HepG2 (cell line): ENCODE results near the gene SLC17A8. TPM values are rescaled to one million over a fixed set of nuclear protein-coding genes. Genes with fewer than 3 reads are reported as not detected.

Experiments used
- ATF3 ChIP-seq: sonication (generic); formaldehyde crosslinking; IDR thresholded peaks from 2 replicates; pipeline ENCODE4 v1.4.0; 2020; ENCODE audit warnings: missing genetic modification reagents
- BRF2 ChIP-seq: sonication (generic); formaldehyde crosslinking; IDR thresholded peaks from 2 replicates; pipeline ENCODE4 v1.8.1; 2022; ENCODE audit warnings: mild to moderate bottlenecking, missing genetic modification reagents
- HDAC2 ChIP-seq: sonication (generic); formaldehyde crosslinking; IDR thresholded peaks from 2 replicates; pipeline ENCODE4 v1.4.0; 2020; ENCODE audit warnings: missing genetic modification reagents
- HNF4A ChIP-seq: sonication (generic); formaldehyde crosslinking; IDR thresholded peaks from 2 replicates; pipeline ENCODE4 v1.4.0; 2020; ENCODE audit warnings: missing genetic modification reagents
- NFYB ChIP-seq: sonication (generic); formaldehyde crosslinking; IDR thresholded peaks from 2 replicates; pipeline ENCODE4 v1.4.0; 2020; ENCODE audit warnings: missing genetic modification reagents
- PAXIP1 ChIP-seq: sonication (generic); formaldehyde crosslinking; conservative IDR thresholded peaks from 2 replicates; pipeline ENCODE4 v1.4.0; 2020; ENCODE audit warnings: mild to moderate bottlenecking, missing genetic modification reagents, moderate library complexity
- SAFB2 ChIP-seq: sonication (generic); formaldehyde crosslinking; IDR thresholded peaks from 2 replicates; pipeline ENCODE4 v1.5.1; 2020; ENCODE audit warnings: missing genetic modification reagents, low read depth, mild to moderate bottlenecking, borderline replicate concordance
- ZMYM2 ChIP-seq: sonication (generic); formaldehyde crosslinking; IDR thresholded peaks from 2 replicates; pipeline ENCODE4 v1.8.0; 2022; ENCODE audit warnings: mild to moderate bottlenecking, missing genetic modification reagents
- ZNF121 ChIP-seq: sonication (generic); formaldehyde crosslinking; IDR thresholded peaks from 2 replicates; pipeline ENCODE4 v1.5.0; 2020; ENCODE audit warnings: mild to moderate bottlenecking, missing genetic modification reagents
- ZNF460 ChIP-seq: sonication (generic); formaldehyde crosslinking; IDR thresholded peaks from 2 replicates; pipeline ENCODE4 v1.5.1; 2020; ENCODE audit warnings: missing genetic modification reagents, mild to moderate bottlenecking, borderline replicate concordance
- ZSCAN20 ChIP-seq: sonication (generic); formaldehyde crosslinking; IDR thresholded peaks from 2 replicates; pipeline ENCODE4 v1.4.0; 2020; ENCODE audit warnings: missing genetic modification reagents, mild to moderate bottlenecking, borderline replicate concordance
- polyA plus RNA-seq, 8 experiments: library from polyadenylated mRNA; depleted of rRNA in 3 of 8; stranded (reverse) in 7 of 8; unstranded in 1 of 8; fragments of >200 nt; fragmentation: Illumina TruSeq in 4 of 8; extraction: Trizol in 4 of 8; gene quantifications; 2 replicates each; pipeline versions ENCODE4 v1.2.1 to v1.2.3, GENCODE V29; 2011 to 2016; ENCODE audit warnings: low read depth in 4 of 8, missing spikeins in 1 of 8, mixed read lengths in 1 of 8; ENCODE audit not compliant: insufficient read depth in 1 of 8
- total RNA-seq, 5 experiments: library from RNA; depleted of rRNA; stranded (reverse); fragments of >200 nt; fragmentation: Illumina TruSeq; extraction: Trizol; gene quantifications; 2 replicates each; pipeline ENCODE4 v1.2.3, GENCODE V29; 2016; ENCODE audit warnings: low read depth in 1 of 5

SLC17A8 gene
- total and polyA plus RNA-seq, 2 of the 13 experiments (the other 11 are each of a cell fraction or from before 2014, with no cell fraction given), result 0.07 to 0.15 TPM

- no peak for TF ChIP-seq BRF2
- TF ChIP-seq SAFB2 (CRISPR knock-in tag), result no peak
- TF ChIP-seq ZMYM2, result peak; percentile 60; the same call in 1 of the 2 replicates
- no peak for TF ChIP-seq ATF3
- peak; percentile 48; the same call in 1 of the 2 replicates for TF ChIP-seq HNF4A (CRISPR knock-in tag)
- peak; percentile 35; the same call in 1 of the 2 replicates for TF ChIP-seq ZNF460 (CRISPR knock-in tag)
- TF ChIP-seq ZNF121 (CRISPR knock-in tag), result peak; percentile 25; the same call in 1 of the 2 replicates
- peak; percentile 39; the same call in 1 of the 2 replicates for TF ChIP-seq PAXIP1 (CRISPR knock-in tag)
- TF ChIP-seq NFYB, result no peak
- 0 out of 2 replicates have a peak, but pooled peaks have one; percentile 6 for TF ChIP-seq HDAC2 (CRISPR knock-in tag)
- TF ChIP-seq ZSCAN20 (CRISPR knock-in tag), result peak; percentile 92; the same call in 1 of the 2 replicates
Measured at GRCh38 chr12:100383586-100384558, 27.0 kb downstream of the SLC17A8 start (continued).
